ENCODE data around the gene GALM.

GALM gene

DNA sequence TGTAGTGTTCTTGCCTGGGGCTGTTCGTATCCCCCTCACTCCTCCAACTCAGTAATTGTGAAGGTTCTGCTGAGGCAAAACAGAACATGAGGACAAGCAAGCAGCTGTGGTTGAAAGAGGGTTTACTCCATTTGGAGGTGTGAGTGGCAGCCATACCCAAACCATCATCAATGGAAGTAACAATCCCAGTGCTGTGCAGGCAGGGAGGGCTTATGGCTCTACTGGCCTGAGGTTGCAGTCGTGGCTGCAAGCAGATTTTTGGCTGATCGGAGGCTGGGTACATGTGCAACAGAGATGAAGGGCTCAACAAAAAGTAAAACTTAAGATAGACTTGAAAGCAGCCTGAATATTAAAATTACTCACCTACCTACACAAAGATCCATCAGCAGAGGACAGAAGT, 72.0 kb downstream of the GALM start:
- ChIA-PET POLR2A (interaction anchor here (1.6 kb wide), 1 partner anchor 13 kb away, joined by 11 read pairs; the partner anchor contains the start of gene SRSF7), CTCF (interaction anchor here (1.3 kb wide), 1 partner anchor 202 kb away, joined by 3 read pairs; no protein-coding TSS in a partner anchor)
- H3K4me1 ChIP-seq (ENCODE audit: control insufficient read depth, insufficient read depth, low read length): no peaks in the 10 kb centered on the region
- no peak overlapping the region for H3K27ac ChIP-seq (ENCODE audit: extremely low read depth, low read depth, low read length)
- TF ChIP-seq ZNF600 (tag by site-specific recombination; IDR thresholded peaks at IDR 0.05): 0 out of 2 replicates have a peak, but pooled peaks have one; percentile 24
- no peak for TF ChIP-seq ZNF311 (tag by site-specific recombination; IDR thresholded peaks at IDR 0.05; ENCODE audit: borderline replicate concordance)
- TF ChIP-seq, protein P1, sequence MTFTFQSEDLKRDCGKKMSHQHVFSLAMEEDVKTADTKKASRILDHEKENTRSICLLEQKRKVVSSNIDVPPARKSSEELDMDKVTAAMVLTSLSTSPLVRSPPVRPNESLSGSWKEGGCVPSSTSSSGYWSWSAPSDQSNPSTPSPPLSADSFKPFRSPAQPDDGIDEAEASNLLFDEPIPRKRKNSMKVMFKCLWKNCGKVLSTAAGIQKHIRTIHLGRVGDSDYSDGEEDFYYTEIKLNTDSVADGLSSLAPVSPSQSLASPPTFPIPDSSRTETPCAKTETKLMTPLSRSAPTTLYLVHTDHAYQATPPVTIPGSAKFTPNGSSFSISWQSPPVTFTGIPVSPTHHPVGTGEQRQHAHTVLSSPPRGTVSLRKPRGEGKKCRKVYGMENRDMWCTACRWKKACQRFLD (tag by site-specific recombination; IDR thresholded peaks at IDR 0.05): no peak
- TF ChIP-seq KLF1 (tag by site-specific recombination; IDR thresholded peaks at IDR 0.05): no peak
- H3K4me3 ChIP-seq (ENCODE audit: low read depth, low read length): no peak overlapping the region
- peaks cover 34 to 51% of the 10 kb centered on the region in 2 experiments; a peak in 2 of 3 replicates for H3K36me3 ChIP-seq (ENCODE audit: control insufficient read depth in 2 of 2, insufficient read depth in 1 of 2, low read length in 2 of 2)
- no peaks in the 10 kb centered on the region for H3K9me3 ChIP-seq (ENCODE audit: control insufficient read depth, insufficient read depth, low read depth, low read length)

DNA sequence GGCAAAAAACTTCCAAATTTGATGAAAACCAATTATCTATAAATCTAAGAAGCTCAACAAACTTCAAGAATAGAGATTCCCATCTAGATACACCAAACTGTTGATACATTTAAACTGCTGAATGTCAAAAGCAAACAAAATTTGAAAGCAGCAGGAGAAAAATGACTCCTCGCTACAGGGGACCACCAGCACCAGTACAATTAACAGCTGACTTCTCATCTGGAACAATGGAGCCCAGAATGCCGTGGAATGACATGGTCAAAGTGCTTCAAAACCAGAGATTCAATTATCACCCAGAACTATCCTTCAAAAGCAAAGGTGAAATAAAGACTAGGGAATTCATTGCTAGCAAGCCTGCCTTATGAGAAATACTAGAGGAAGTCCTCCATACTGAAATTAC, 73.6 kb downstream of the GALM start:
- Histone ChIP-seq H3K27ac (ENCODE audit: extremely low read depth, low read depth, low read length) (no peak overlapping the region), H3K4me3 (ENCODE audit: low read depth, low read length) (no peak overlapping the region), H3K36me3 (ENCODE audit: control insufficient read depth in 2 of 2, insufficient read depth in 1 of 2, low read length in 2 of 2) (peaks cover 40 to 55% of the 10 kb centered on the region in 2 experiments), H3K4me1 (ENCODE audit: control insufficient read depth, insufficient read depth, low read length) (no peaks in the 10 kb centered on the region), H3K9me3 (ENCODE audit: control insufficient read depth, insufficient read depth, low read depth, low read length) (no peaks in the 10 kb centered on the region)
- no peak for TF ChIP-seq ZNF621 (tag by site-specific recombination; IDR thresholded peaks at IDR 0.05)
- TF ChIP-seq, protein P2, sequence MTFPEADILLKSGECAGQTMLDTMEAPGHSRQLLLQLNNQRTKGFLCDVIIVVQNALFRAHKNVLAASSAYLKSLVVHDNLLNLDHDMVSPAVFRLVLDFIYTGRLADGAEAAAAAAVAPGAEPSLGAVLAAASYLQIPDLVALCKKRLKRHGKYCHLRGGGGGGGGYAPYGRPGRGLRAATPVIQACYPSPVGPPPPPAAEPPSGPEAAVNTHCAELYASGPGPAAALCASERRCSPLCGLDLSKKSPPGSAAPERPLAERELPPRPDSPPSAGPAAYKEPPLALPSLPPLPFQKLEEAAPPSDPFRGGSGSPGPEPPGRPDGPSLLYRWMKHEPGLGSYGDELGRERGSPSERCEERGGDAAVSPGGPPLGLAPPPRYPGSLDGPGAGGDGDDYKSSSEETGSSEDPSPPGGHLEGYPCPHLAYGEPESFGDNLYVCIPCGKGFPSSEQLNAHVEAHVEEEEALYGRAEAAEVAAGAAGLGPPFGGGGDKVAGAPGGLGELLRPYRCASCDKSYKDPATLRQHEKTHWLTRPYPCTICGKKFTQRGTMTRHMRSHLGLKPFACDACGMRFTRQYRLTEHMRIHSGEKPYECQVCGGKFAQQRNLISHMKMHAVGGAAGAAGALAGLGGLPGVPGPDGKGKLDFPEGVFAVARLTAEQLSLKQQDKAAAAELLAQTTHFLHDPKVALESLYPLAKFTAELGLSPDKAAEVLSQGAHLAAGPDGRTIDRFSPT (tag by site-specific recombination; IDR thresholded peaks at IDR 0.05): no peak
- TF ChIP-seq ZNF10 (tag by site-specific recombination; IDR thresholded peaks at IDR 0.05): 0 out of 2 replicates have a peak, but pooled peaks have one; percentile 18
- no peak for TF ChIP-seq ZNF292 (tag by site-specific recombination; IDR thresholded peaks at IDR 0.05; ENCODE audit: borderline replicate concordance, low read depth)
- no peak for TF ChIP-seq ZNF24 (tag by site-specific recombination; IDR thresholded peaks at IDR 0.05)
- no peak for TF ChIP-seq ZSCAN23 (tag by site-specific recombination; IDR thresholded peaks at IDR 0.05)
- TF ChIP-seq ZBTB17 (tag by site-specific recombination; IDR thresholded peaks at IDR 0.05): no peak
- peak; percentile 72 for TF ChIP-seq SETDB1 (IDR thresholded peaks at IDR 0.05; ENCODE audit: insufficient read length, low read length)
- 0 out of 2 replicates have a peak, but pooled peaks have one; percentile 18 for TF ChIP-seq ZNF610 (tag by site-specific recombination; IDR thresholded peaks at IDR 0.05; ENCODE audit: borderline replicate concordance)
- TF ChIP-seq ZNF596 (tag by site-specific recombination; IDR thresholded peaks at IDR 0.05): no peak
- TF ChIP-seq, protein P3, sequence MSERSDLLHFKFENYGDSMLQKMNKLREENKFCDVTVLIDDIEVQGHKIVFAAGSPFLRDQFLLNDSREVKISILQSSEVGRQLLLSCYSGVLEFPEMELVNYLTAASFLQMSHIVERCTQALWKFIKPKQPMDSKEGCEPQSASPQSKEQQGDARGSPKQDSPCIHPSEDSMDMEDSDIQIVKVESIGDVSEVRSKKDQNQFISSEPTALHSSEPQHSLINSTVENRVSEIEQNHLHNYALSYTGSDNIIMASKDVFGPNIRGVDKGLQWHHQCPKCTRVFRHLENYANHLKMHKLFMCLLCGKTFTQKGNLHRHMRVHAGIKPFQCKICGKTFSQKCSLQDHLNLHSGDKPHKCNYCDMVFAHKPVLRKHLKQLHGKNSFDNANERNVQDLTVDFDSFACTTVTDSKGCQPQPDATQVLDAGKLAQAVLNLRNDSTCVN (tag by site-specific recombination; optimal IDR thresholded peaks at IDR 0.05): no peak
- TF ChIP-seq ZNF600 (tag by site-specific recombination; IDR thresholded peaks at IDR 0.05): no peak
- TF ChIP-seq ZNF792 (tag by site-specific recombination; IDR thresholded peaks at IDR 0.05): no peak
- TF ChIP-seq ZNF623 (tag by site-specific recombination; IDR thresholded peaks at IDR 0.05): no peak
- TF ChIP-seq ZFP41 (tag by site-specific recombination; IDR thresholded peaks at IDR 0.05; ENCODE audit: borderline replicate concordance): no peak
- no peak for TF ChIP-seq EGR2 (tag by site-specific recombination; IDR thresholded peaks at IDR 0.05; ENCODE audit: low read depth)
- TF ChIP-seq ZNF350 (tag by site-specific recombination; IDR thresholded peaks at IDR 0.05): no peak
- CTCF ChIA-PET: interaction anchor here (1.0 to 1.2 kb wide), 3 partner anchors 9 to 63 kb away, joined by 4 to 5 read pairs (median 5); no protein-coding TSS in a partner anchor
- POLR2A ChIA-PET: interaction anchor here (4.9 kb wide), 1 partner anchor 11 kb away, joined by 52 read pairs; the partner anchor contains the start of gene SRSF7
